Stimulated activated CD8-positive, alpha-beta memory T cell treated with anti-CD3 and anti-CD28 coated beads, Interleukin-15, amount 100 ng/mL, for 1 hour (primary cell): ENCODE results near the gene LLGL1.
"Not testable (repeated sequence)": the region's sequence is repeated elsewhere in the genome, so short reads cannot be mapped to it uniquely, and the experiment has no call there.

Experiments
- DNase-seq: peaks from one replicate; pipeline ENCODE4 v3.0.0-alpha.2; 2020; ENCODE audit warnings: low read depth

The LLGL1 gene

GRCh38 chr17:18194394-18194793, 31.0 kb upstream of the LLGL1 start:
- no peak for DNase-seq

- DNase-seq = no peak
Observed at GRCh38 chr17:18194804-18195203, 30.6 kb upstream of the LLGL1 start.

- DNase-seq = no peak
Observed at GRCh38 chr17:18195246-18195645, 30.2 kb upstream of the LLGL1 start.

GRCh38 chr17:18197535-18198194, 27.8 kb upstream of the LLGL1 start:
- no peak for DNase-seq

DNA sequence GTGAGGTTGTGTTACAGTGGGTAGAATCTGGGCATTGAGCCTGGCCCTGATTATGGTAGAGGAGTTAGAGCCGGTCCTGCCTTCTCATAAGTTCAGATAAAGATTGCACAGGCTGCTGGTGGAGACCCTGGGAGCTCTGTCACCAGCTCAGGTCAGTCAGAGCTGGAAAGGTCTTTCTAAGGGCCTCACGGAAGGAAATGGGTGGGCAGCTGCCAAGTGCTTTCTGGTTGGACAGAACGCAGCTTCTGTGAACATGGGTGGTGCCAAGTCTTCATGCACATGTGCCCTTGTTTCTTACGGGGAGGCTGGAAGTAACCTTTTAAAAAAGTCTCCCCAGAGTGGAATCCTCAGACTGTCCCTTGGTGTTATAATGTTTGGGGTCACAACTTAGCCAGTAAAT, 26.9 kb upstream of the LLGL1 start:
- DNase-seq = no peak

DNA sequence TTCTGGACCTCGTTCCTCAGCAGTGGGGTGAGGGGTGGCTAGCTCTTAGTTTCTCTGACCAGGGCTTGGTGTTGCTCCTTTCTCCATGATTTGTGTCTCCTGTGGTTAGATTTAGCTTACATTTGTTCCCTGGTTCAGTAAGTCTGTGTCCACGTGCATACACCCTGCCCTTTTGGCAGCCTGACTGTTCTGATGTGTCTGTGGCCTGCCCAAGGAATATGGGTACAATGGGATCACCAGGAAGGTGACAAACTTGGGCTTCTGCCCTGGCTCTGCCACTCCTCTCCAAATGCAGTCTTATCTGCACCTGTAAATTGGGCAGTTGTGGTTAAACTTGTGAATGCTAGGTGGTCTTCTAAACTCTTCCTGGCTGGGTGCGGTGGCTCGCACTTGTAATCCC, 24.3 kb upstream of the LLGL1 start:
- no peak for DNase-seq

GRCh38 chr17:18203308-18203707, 22.1 kb upstream of the LLGL1 start:
- no peak for DNase-seq

GRCh38 chr17:18205861-18206260, 19.6 kb upstream of the LLGL1 start:
- DNase-seq = no peak

GRCh38 chr17:18206962-18207361, 18.5 kb upstream of the LLGL1 start:
- DNase-seq = no peak

DNA sequence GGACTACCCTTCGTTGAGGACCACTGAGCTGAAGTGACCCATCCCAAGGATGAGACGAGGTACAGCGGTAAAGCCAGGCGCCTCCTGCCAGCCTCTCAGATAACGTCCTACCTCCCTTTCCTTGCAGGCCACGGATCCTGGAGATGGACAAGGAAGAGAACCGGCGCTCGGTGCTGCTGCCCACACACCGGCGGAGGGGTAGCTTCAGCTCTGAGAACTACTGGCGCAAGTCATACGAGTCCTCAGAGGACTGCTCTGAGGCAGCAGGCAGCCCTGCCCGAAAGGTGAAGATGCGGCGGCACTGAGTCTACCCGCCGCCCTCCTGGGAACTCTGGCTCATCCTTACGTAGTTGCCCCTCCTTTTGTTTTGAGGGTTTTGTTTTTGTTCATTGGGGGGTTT, 17.3 kb upstream of the LLGL1 start:
- DNase-seq = no peak

DNA sequence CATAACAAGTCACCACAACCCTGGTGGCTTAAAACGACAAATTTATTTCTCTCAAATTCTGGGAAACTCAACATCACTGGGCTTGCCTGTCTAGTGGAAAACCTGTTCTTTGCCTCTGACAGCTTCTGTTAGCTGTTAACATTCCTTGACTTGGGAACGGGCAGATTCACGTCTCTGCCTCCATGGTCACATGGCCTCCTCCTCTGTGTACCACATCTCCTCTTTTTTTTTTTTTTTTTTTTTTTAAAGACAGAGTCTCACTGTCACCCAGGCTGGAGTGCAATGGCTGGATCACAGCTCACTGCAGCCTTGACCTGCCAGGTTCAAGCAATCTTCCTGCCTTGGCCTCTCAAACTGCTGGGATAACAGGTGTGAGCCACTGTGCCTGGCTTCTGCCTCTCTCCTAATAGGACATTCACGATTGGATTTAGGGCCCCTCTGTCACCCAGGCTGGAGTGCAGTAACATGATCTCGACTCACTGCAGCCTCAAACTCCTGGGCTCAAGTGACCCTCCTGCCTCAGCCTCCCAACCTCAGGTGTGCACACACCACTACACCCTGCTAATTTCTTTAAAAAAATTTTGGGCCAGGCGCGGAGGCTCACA, 11.7 kb upstream of the LLGL1 start:
- no peak for DNase-seq

DNA sequence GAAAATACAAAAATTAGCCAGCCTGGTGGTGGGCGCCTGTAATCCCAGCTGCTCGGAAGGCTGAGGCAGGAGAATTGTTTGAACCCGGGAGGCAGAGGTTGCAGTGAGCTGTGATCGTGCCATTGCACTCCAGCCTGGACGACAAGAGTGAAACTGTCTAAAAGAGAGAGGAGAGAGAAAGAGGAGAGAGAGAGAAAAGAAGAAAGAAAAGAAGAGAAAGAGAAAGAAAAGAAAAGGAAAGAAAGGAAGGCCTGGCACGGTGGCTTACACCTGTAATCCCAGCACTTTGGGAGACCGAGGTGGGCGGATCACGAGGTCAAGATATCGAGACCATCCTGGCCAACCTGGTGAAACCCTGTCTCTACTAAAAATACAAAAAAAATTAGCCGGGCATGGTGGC, 8.5 kb upstream of the LLGL1 start:
- DNase-seq = not testable (repeated sequence)

DNA sequence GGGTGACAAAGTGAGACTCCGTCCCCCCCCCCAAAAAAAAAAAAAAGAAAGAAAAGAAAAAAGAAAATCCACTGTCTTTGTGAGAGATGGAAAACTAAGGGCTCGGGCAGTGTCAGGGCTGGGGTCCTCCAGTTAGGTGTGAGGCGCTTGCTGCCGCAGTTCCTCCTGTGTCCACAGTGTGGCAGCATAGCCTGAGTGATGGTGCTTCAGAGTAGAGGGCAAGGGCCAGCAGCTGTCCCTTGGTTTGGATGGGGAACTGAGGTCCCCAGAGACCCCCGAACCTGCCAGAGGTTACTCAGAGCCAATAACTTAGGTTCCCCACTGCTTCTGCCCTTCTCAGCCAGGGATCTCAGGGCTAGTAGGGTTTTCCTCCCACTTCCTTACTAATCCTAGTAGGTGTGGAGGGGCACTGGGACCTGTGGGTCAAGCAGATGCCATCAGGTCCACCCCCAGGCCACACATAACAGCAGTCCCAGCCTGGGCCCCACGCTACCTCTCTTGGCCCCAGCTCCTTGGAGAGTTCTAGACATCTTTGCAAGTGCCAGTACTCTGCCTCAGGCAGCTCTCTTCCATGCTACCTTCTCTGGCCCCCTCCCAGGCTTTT, 7.9 kb upstream of the LLGL1 start:
- DNase-seq = peak; percentile 55

GRCh38 chr17:18218756-18219415, 6.5 kb upstream of the LLGL1 start:
- no peak for DNase-seq

- DNase-seq = no peak
Observed at GRCh38 chr17:18224053-18224386, 1.4 kb upstream of the LLGL1 start.

GRCh38 chr17:18224387-18225120, 881 bp upstream of the LLGL1 start:
- DNase-seq = no peak

DNA sequence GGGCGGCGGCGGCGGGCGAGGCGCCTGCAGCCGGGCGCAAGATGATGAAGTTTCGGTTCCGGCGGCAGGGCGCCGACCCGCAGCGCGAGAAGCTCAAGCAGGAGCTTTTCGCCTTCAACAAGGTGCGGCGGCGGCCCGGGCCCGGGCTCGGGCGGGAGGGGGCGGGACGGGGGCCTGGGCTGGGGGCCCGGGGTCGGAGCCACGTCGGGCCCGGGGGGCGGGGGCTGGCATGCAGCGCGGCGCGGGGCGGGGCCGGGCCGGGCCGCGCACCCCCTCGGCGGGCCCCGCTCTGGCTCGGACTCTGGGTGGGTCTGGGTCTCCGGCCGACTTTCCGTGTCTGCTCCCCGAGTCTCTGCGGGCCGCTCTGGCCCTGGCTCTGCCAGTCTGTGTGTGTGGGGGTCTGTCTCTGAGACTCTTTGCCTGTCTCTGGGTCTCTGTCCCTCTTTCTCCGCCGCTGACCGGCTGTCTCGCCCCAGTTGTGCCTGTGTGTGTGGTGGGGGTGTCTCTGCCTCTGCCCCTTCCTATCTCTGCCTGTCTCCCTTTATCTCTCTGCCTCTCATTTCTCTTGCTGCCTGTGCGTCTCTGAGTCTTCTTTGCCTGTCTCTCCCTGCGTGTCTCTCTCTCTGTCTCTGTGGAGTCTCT, 328 bp downstream of the LLGL1 start:
- no peak for DNase-seq

GRCh38 chr17:18226284-18226945, 980 bp downstream of the LLGL1 start:
- no peak for DNase-seq

- no peak for DNase-seq
Observed at GRCh38 chr17:18227635-18228034, 2.2 kb downstream of the LLGL1 start.

- DNase-seq = no peak
Observed at GRCh38 chr17:18228176-18228682, 2.8 kb downstream of the LLGL1 start.

DNA sequence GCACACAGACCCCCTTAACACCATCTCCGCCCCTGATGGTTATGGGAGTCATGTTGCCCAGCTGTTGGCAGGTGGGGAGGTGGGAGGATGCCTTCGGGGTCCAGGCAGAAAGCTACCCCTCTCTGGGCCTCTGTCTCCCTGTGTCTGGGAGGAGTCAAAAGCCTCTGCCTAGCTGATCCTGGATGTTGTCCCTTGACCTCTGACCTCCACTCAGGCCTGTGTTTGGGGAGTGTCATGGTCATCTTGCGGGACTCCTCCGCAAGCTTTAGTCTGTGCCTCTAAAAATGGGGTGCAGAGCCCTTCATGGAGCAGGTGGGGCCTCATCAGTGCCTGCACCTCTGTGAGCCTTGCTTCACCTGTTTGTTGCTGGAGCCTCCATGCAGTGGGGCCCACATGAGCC, 3.8 kb downstream of the LLGL1 start:
- no peak for DNase-seq
